HG02588 (cell line): ENCODE results near the gene RCVRN.

ENCODE experiments used
- ATAC-seq: cut with Tn5 transposase; IDR thresholded peaks from one replicate; pipeline ENCODE4 v1.9.1; 2021; ENCODE audit warnings: mild to moderate bottlenecking, moderate library complexity; ENCODE audit not compliant: unreplicated experiment

RCVRN gene

GRCh38 chr17:9905078-9905415 lies at the start of gene RCVRN:
Gene RCVRN, minus strand, starts transcription at chr17:9905271. Its CDS starts 91 bp downstream, at chr17:9905180.
- ATAC-seq: no peak

GRCh38 chr17:9953492-9953891 lies 48.4 kb upstream of the RCVRN start:
- no peak for ATAC-seq

DNA sequence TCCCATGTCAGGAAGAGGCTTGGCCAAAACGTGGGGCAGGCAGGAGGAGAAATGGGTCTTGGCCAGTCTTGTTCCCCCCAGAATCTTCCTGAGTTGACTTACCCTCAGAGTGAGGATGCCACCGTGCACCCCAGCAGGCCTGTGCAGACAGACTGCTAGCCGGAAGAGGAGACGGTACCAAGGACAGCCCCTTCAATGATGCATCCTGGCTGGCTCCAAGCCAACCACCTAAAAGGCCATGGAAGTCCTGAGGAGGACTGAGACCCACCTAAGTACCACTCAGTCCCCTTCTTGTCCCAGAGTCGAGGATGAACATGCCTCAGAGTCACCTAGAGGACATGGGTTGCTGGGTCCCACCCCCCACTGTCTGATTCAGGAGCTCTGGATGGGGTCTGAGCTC lies 46.7 kb upstream of the RCVRN start:
- ATAC-seq: no peak

DNA sequence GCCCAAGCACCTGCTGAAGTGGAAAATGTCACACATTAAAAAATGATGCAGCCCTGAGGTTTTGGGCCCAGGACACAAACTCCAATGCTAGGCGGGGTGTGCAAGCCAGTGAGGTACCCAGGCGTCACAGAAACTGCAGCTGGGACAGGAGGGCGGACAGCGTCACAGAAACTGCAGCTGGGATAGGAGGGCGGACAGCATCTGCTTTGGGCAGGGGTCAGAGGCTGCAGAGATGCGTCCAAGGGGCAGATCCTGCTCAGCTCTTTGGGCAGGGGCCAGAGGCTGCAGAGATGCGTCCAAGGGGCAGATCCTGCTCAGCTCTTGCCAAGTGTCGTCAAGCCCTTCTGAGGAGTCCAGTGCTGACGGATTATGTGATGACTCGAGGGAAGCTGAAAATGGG lies 43.9 kb upstream of the RCVRN start:
- ATAC-seq: no peak

- no peak for ATAC-seq
Measured at GRCh38 chr17:9944704-9945103, 39.6 kb upstream of the RCVRN start.

DNA sequence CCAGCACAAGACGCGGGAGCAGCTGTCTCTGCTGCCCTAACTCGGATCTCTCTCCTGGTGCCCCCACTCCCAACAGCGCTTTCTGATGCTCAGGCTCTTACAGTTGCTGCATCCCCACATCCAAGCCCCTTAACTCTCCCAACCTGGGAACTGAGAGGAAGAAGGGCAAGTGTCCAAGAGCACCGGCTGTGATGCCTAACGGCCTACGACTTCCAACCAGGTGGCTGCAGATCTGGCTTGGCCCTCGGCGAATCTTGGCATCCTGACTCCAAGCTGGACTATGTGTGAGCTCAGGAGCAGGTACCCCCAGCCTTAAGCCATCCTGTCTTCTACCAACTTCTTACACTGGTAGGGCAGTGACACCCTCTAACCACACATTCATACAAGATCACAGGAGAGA lies 38.3 kb upstream of the RCVRN start:
- ATAC-seq: no peak

DNA sequence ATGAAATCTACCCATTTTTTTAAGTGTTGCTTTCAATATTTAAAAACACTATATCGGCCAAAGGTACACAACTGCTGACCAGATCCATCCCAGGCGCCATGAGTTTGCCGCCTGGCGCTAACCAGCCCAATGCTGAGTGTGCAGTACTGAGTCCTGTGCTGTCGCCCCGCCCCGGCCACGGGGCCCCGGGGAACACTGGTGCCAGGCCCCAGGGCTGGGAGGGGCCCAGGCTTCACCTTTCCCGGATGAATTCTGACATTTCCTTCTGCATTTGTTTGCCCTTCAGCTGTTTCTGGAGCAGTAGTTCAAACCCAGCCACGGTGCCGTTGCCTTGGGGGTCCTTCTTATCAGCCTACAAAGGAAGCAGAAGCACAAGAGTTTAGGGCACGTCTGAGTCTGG lies 37.8 kb upstream of the RCVRN start:
- no peak for ATAC-seq

DNA sequence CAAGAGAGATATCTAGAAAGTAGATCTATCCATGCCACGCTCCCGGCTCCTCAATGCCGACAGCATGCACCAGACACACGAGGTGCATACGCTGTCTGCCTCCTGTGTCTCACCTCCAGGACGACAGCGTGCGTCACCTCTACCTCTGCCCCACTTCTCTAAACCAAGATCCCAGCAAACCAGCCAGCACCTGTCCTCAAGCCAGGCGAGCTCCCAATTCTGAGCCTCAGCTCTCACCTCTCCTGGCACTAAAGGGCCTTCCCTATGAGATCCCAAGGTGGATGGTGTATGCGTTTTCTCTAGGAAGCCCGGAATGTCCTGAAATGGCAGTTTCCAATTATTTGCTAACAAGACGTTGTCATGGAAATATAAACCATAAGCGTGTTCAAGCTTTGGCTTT lies 36.2 kb upstream of the RCVRN start:
- no peak for ATAC-seq

GRCh38 chr17:9940841-9941240 lies 35.8 kb upstream of the RCVRN start:
- ATAC-seq: no peak

DNA sequence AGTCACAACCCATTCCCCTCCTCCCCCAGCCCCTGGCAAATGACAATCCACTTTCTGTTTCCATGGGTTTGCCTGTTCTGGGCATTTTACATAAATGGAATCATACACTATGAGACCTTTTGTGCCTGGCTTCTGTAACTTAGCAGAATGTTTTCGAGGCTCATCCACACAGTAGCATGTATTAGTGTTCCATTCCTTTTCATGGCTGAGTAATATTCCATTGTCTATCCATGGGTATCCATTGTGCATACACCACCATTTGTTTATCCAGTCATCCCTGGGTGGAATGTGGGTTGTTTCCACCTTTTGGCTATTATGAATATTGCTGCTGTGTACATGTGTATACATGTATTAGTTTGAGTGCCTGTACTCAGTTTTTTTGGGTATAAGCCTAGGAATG lies 33.7 kb upstream of the RCVRN start:
- no peak for ATAC-seq

GRCh38 chr17:9937901-9938300 lies 32.8 kb upstream of the RCVRN start:
- ATAC-seq: no peak

- no peak for ATAC-seq
Measured at GRCh38 chr17:9937241-9937761, 32.2 kb upstream of the RCVRN start.

DNA sequence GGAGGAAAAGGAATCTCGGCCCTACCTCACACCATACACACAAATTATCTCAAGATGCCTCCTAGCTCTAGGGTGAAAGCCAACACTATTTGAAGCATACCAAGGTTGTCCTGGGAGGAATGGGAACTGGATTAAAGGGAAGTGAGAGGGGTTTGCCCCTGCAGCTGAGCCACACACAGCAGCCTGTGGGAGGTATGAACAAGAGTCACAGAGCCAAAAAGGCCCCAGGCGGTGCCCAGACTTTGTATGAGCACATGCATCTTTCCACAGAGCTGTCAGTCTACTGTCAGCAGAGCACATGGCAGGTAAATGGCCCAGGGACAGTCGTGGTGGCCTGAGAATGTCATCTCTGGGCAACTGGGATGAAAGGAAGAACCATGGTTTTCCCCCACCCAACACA lies 31.0 kb upstream of the RCVRN start:
- ATAC-seq: no peak

DNA sequence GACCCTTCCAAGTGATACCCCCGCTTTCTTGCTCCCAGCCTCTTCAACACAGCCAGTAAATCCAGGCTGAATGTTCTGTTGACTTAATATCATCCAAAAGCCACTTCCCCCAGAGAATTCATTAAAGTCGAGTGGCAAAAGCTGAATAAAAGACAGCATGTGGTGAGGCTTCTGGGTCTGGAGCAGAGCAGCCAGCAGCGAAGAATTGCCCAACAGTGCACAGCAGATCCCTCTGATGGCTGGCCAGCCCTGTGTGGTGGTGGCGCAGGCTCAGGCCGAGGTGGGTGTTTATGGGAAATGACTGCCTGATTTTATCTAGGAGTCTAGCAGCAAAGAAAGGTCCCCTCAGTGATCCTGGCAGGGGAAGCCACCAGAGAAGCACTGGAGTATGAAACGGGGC lies 30.3 kb upstream of the RCVRN start:
- ATAC-seq: no peak

DNA sequence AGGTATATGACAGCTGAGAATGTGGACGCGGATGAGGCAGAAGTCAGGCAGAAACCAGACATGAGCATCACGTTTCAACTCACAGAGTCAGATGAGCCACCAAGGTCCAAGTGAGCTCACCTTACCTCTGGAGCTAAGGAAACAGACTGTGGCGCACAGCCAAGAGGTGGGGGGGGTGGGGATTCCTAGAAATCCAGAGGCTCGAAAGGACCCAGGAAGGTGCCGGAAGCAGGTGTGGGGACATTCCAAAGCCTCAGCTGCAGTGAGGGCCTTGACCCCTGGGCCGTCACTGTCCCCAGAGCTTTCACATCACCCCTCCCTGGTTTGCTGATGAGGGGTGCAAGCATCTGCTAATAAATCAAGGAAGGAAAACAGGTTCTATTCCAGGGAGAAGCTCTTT lies 29.3 kb upstream of the RCVRN start:
- no peak for ATAC-seq

- no peak for ATAC-seq
Measured at GRCh38 chr17:9932491-9932890, 27.4 kb upstream of the RCVRN start.

DNA sequence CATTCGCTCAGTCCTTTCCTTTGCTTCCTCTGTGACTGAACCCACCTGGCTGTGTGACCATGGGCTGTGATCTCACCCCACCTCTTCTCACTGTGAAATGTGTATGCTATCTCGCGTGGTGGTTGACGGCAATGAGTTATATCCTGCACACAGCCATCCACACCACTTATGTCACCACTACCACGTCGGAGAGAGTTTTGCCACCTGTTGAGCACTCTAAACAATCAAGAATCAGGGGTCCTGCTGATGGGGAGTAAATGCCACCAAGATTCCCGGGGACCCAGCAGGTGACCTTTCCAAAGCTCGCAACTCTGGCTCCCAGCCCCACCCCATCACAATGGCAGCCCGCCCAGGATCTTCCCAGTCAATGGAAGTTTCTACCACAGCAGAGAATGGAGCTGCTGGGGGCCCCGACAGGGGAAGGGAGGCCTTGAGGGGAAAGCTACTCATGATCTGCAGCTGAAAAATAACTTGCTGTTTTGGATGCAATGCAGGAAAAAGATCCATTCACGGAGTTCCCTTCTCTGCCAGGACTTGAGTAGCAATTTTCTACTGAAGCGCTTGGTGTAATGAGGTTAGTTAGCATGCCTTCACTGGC lies 26.2 kb upstream of the RCVRN start:
- no peak for ATAC-seq

DNA sequence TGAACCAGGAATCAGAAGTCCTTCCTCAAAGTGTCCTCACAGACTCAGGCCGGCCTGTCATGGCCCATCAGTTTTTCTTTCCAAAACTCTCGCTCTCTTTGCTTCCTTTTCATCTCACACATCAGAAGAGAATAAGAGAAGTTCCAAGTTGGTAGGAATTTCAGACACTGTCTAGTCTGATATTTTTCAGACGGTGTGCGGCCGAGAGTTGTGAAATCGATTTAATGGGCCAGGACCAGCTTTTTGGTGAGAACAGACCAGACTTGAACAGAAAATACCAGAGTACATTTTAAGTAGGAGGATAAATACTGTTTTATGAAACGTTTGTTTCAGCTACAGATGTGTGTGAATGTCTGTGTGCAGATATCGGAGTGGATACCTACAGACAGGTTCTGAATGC lies 24.8 kb upstream of the RCVRN start:
- no peak for ATAC-seq

DNA sequence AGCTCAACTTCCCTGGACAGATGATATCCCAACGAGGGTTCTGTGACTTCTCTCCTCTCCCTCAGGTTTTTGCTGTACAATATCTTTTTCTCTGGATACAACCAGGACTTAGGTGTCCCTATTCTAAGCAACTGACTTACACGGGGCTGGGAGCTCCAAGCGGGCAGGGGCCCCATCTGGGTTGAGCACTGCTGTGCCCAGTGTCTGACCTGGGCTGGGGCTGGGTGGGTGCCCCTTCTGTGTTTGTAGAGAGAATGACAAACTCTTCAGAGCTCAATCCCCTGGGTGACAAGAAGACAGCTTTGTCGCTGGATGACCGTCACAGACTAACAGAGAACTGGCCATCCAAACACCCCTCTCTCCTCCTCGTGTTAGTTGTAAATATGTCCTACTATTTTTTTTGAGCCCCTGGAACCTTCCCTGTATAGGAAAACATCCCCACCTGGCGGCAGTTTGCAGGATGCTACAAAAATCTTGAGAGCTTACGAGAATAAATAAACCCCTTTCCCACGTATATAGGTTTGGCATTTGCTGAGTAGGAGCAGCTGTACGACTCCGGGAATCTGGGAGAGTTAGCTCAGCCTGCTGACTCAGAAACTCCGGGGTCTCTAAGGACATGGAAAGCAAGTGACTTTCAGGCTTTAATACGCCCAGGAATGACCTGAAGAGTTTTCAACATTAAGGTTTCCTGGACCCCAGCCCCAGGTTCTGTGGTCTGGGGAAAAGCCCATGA lies 23.7 kb upstream of the RCVRN start:
- no peak for ATAC-seq

- no peak for ATAC-seq
Measured at GRCh38 chr17:9926150-9926804, 21.2 kb upstream of the RCVRN start.

DNA sequence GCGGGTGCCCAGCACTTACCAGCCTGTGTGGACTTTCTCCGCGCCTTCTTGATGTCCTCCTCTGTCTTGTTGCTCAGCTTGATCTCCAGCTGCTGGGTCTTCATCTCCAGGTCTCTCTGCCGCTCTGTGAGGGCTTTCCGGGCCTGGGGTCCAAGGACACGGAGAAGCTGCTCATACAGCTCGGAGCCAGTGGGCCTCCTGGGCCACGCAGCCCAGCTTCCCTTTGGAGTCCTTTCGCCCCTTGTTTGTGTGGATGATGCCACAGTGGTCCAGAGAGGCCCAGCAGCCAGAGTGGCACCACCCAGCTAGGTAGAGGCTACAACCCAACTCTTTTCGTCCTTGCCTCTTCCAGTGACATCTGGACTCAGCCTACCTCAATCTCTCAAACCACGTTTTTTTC lies 20.4 kb upstream of the RCVRN start:
- ATAC-seq: no peak

GRCh38 chr17:9924735-9925191 lies 19.7 kb upstream of the RCVRN start:
- ATAC-seq: no peak
